HEK293T (cell line): ENCODE data around the gene PER3.

Experiments used
- CTCF ChIA-PET: fragments of 350-600 bp; formaldehyde crosslinking; extraction: SDS; loops from one replicate; lab custom pipeline; 2021; ENCODE audit warnings: antibody characterized with exemption, inconsistent platforms; lab: Yijun Ruan, JAX
- POLR2A ChIA-PET: fragments of 350-600 bp; formaldehyde crosslinking; extraction: SDS; loops from one replicate; lab custom pipeline; 2020; ENCODE audit warnings: antibody characterized with exemption, inconsistent platforms; lab: Yijun Ruan, JAX
- DNase-seq: peaks from one replicate; pipeline ENCODE4 v3.0.0; 2012; ENCODE audit warnings: mixed read lengths; ENCODE audit errors: extremely low spot score
- ARNT ChIP-seq: fragments of 450-650 bp; IDR thresholded peaks from 2 replicates; pipeline ENCODE4 v1.6.1; 2017; ENCODE audit warnings: mild to moderate bottlenecking
- BHLHE40 ChIP-seq: fragments of 450-650 bp; IDR thresholded peaks from 2 replicates; pipeline ENCODE4 v1.6.1; 2016; ENCODE audit warnings: mild to moderate bottlenecking, moderate library complexity, borderline replicate concordance
- CTBP1 ChIP-seq: fragments of 450-650 bp; IDR thresholded peaks from 2 replicates; pipeline ENCODE4 v1.6.1; 2016; ENCODE audit warnings: borderline replicate concordance
- ELF4 ChIP-seq: fragments of 450-650 bp; IDR thresholded peaks from 2 replicates; pipeline ENCODE4 v1.6.1; 2017; ENCODE audit warnings: antibody characterized with exemption
- FOXA1 ChIP-seq: fragments of 450-650 bp; IDR thresholded peaks from 2 replicates; pipeline ENCODE4 v1.6.1; 2016; ENCODE audit warnings: mild to moderate bottlenecking
- FOXK2 ChIP-seq: fragments of 450-650 bp; IDR thresholded peaks from 2 replicates; pipeline ENCODE4 v1.6.1; 2016; ENCODE audit warnings: mild to moderate bottlenecking
- FOXM1 ChIP-seq: fragments of 450-650 bp; IDR thresholded peaks from 2 replicates; pipeline ENCODE4 v1.6.1; 2017; ENCODE audit warnings: mild to moderate bottlenecking, borderline replicate concordance
- HDGF ChIP-seq: fragments of 450-650 bp; IDR thresholded peaks from 2 replicates; pipeline ENCODE4 v1.6.1; 2017; ENCODE audit warnings: antibody characterized with exemption, borderline replicate concordance
- L3MBTL2 ChIP-seq: fragments of 450-650 bp; conservative IDR thresholded peaks from 2 replicates; pipeline ENCODE4 v1.6.1; 2016; ENCODE audit warnings: mild to moderate bottlenecking
- LEF1 ChIP-seq: fragments of 450-650 bp; IDR thresholded peaks from 2 replicates; pipeline ENCODE4 v1.6.1; 2017; ENCODE audit warnings: mild to moderate bottlenecking, borderline replicate concordance
- NFRKB ChIP-seq: fragments of 450-650 bp; IDR thresholded peaks from 2 replicates; pipeline ENCODE4 v1.6.1; 2016; ENCODE audit warnings: mild to moderate bottlenecking, moderate library complexity
- PKNOX1 ChIP-seq: fragments of 450-650 bp; IDR thresholded peaks from 2 replicates; pipeline ENCODE4 v1.6.1; 2016
- SP1 ChIP-seq: fragments of 450-650 bp; IDR thresholded peaks from 2 replicates; pipeline ENCODE4 v1.6.1; 2017
- SUZ12 ChIP-seq: fragments of 450-650 bp; IDR thresholded peaks from 2 replicates; pipeline ENCODE4 v1.6.1; 2016; ENCODE audit warnings: mild to moderate bottlenecking
- ZNF384 ChIP-seq: fragments of 450-650 bp; IDR thresholded peaks from 2 replicates; pipeline ENCODE4 v1.6.1; 2016

The PER3 gene

GRCh38 chr1:7805460-7805859, 21.4 kb downstream of the PER3 start:
- CTCF ChIA-PET, result interaction anchor here (0.6 kb wide), 1 partner anchor 138 kb away, joined by 3 read pairs; no protein-coding TSS in a partner anchor
- POLR2A ChIA-PET, result no interaction called here
- DNase-seq, result no peak
- TF ChIP-seq LEF1 (no peak), CTBP1 (no peak), SP1 (no peak), FOXM1 (no peak), L3MBTL2 (no peak), ELF4 (no peak)

- TF ChIP-seq ZNF384 (no peak), FOXK2 (no peak), FOXM1 (no peak), BHLHE40 (no peak), ARNT (no peak), PKNOX1 (no peak), SUZ12 (no peak), NFRKB (no peak), LEF1 (no peak), FOXA1 (no peak), CTBP1 (no peak), L3MBTL2 (no peak), SP1 (no peak)
- POLR2A ChIA-PET, result interaction anchor here (1.0 kb wide), 1 partner anchor 153 kb away, joined by 3 read pairs; the partner anchor contains the start of gene PARK7
- DNase-seq, result peak; percentile 15
- CTCF ChIA-PET, result interaction anchor here (0.6 to 1.2 kb wide), 4 partner anchors 10 to 25 kb away, joined by 3 to 4 read pairs (median 4); no protein-coding TSS in a partner anchor
Measured at GRCh38 chr1:7808253-7808844, 24.3 kb downstream of the PER3 start.

- ChIA-PET POLR2A (no interaction called here), CTCF (no interaction called here)
- TF ChIP-seq NFRKB, result no peak
- TF ChIP-seq FOXK2, result no peak
- TF ChIP-seq L3MBTL2, result no peak
- TF ChIP-seq ARNT, result no peak
- no peak for TF ChIP-seq LEF1
- TF ChIP-seq FOXA1, result no peak
- TF ChIP-seq ELF4, result no peak
- TF ChIP-seq FOXM1, result no peak
- TF ChIP-seq ZNF384, result no peak
- DNase-seq, result no peak
Measured at GRCh38 chr1:7809742-7810141, 25.7 kb downstream of the PER3 start.

- DNase-seq, result no peak
- ChIA-PET CTCF (no interaction called here), POLR2A (no interaction called here)
- no peak for TF ChIP-seq CTBP1
- TF ChIP-seq LEF1, result no peak
- TF ChIP-seq L3MBTL2, result no peak
- TF ChIP-seq FOXA1, result no peak
- TF ChIP-seq ZNF384, result no peak
- TF ChIP-seq FOXK2, result no peak
- no peak for TF ChIP-seq SP1
- TF ChIP-seq SUZ12, result no peak
- no peak for TF ChIP-seq ARNT
- no peak for TF ChIP-seq HDGF
- no peak for TF ChIP-seq ELF4
Measured at GRCh38 chr1:7810395-7810794, 26.3 kb downstream of the PER3 start.

- TF ChIP-seq ZNF384, result no peak
- TF ChIP-seq FOXA1, result no peak
- no peak for TF ChIP-seq PKNOX1
- no peak for TF ChIP-seq FOXM1
- TF ChIP-seq LEF1, result no peak
- no peak for TF ChIP-seq BHLHE40
- no peak for TF ChIP-seq ELF4
- ChIA-PET POLR2A (no interaction called here), CTCF (no interaction called here)
- DNase-seq, result no peak
Measured at GRCh38 chr1:7811476-7811875, 27.4 kb downstream of the PER3 start.

- POLR2A ChIA-PET, result no interaction called here
- no peak for DNase-seq
- no peak for TF ChIP-seq BHLHE40
- no peak for TF ChIP-seq PKNOX1
- no peak for TF ChIP-seq NFRKB
- no peak for TF ChIP-seq ZNF384
- no peak for TF ChIP-seq SUZ12
- TF ChIP-seq L3MBTL2, result no peak
- no peak for TF ChIP-seq ELF4
- TF ChIP-seq LEF1, result no peak
- CTCF ChIA-PET, result no interaction called here
Measured at GRCh38 chr1:7813677-7814373, 29.7 kb downstream of the PER3 start.

GRCh38 chr1:7821282-7821681, 37.2 kb downstream of the PER3 start:
- ChIA-PET CTCF (no interaction called here), POLR2A (no interaction called here)
- DNase-seq, result no peak
- no peak for TF ChIP-seq ARNT
- no peak for TF ChIP-seq FOXA1
- no peak for TF ChIP-seq L3MBTL2
- TF ChIP-seq LEF1, result no peak
- no peak for TF ChIP-seq HDGF
- no peak for TF ChIP-seq NFRKB
